ENCODE results near the gene YPEL1. TPM values are rescaled to one million over a fixed set of nuclear protein-coding genes. Genes with fewer than 3 reads are reported as not detected.

YPEL1 gene
- total RNA-seq, 1 donor from 2014 or later = 19.5 TPM

GRCh38 chr22:21768435-21768834 lies 32.8 kb upstream of the YPEL1 start:
- no peak for TF ChIP-seq CTCF (conservative IDR thresholded peaks at IDR 0.05)
- no peaks in the 10 kb centered on the region for H3K27me3 Mint-ChIP-seq (ENCODE audit: low read depth)
- H3K4me3 Mint-ChIP-seq = no peak overlapping the region
- H3K4me1 Mint-ChIP-seq = no peaks in the 10 kb centered on the region
- no peak overlapping the region for H3K27ac Mint-ChIP-seq (ENCODE audit: unreplicated experiment)
- no peak for DNase-seq (ENCODE audit: low read depth, low spot score)
- H3K36me3 Mint-ChIP-seq (ENCODE audit: low read depth) = peaks cover 27% of the 10 kb centered on the region
- no peaks in the 10 kb centered on the region for H3K9me3 Mint-ChIP-seq

- H3K27me3 Mint-ChIP-seq (ENCODE audit: low read depth) = no peaks in the 10 kb centered on the region
- DNase-seq (ENCODE audit: low read depth, low spot score) = no peak
- H3K4me3 Mint-ChIP-seq = no peak overlapping the region
- H3K9me3 Mint-ChIP-seq = no peaks in the 10 kb centered on the region
- H3K4me1 Mint-ChIP-seq = no peaks in the 10 kb centered on the region
- TF ChIP-seq CTCF (conservative IDR thresholded peaks at IDR 0.05) = no peak
- peaks cover 17% of the 10 kb centered on the region for H3K36me3 Mint-ChIP-seq (ENCODE audit: low read depth)
- no peak overlapping the region for H3K27ac Mint-ChIP-seq (ENCODE audit: unreplicated experiment)
Measured at GRCh38 chr22:21766691-21767462, 31.3 kb upstream of the YPEL1 start.

GRCh38 chr22:21765909-21766529 lies 30.4 kb upstream of the YPEL1 start:
- H3K4me1 Mint-ChIP-seq = no peaks in the 10 kb centered on the region
- DNase-seq (ENCODE audit: low read depth, low spot score) = no peak
- no peak overlapping the region for H3K27ac Mint-ChIP-seq (ENCODE audit: unreplicated experiment)
- H3K27me3 Mint-ChIP-seq (ENCODE audit: low read depth) = no peaks in the 10 kb centered on the region
- H3K9me3 Mint-ChIP-seq = no peaks in the 10 kb centered on the region
- no peak for TF ChIP-seq CTCF (conservative IDR thresholded peaks at IDR 0.05)
- H3K4me3 Mint-ChIP-seq = no peak overlapping the region
- peaks cover 14% of the 10 kb centered on the region for H3K36me3 Mint-ChIP-seq (ENCODE audit: low read depth)

- H3K36me3 Mint-ChIP-seq (ENCODE audit: low read depth) = peaks cover 14% of the 10 kb centered on the region
- H3K27me3 Mint-ChIP-seq (ENCODE audit: low read depth) = no peaks in the 10 kb centered on the region
Measured at GRCh38 chr22:21764038-21764804, 28.6 kb upstream of the YPEL1 start.

More at GRCh38 chr22:21764038-21764804, 28.6 kb upstream of the YPEL1 start:
- no peak for TF ChIP-seq CTCF (conservative IDR thresholded peaks at IDR 0.05)
- DNase-seq (ENCODE audit: low read depth, low spot score) = no peak
- Mint-ChIP-seq H3K4me3 (no peak overlapping the region), H3K9me3 (no peaks in the 10 kb centered on the region), H3K27ac (ENCODE audit: unreplicated experiment) (peak overlapping the region; percentile 27), H3K4me1 (no peaks in the 10 kb centered on the region)

Measured in neural crest cell (in vitro differentiated cells).